Kidney tubule cell (primary cell): ENCODE data around the gene ALDH8A1.

ENCODE experiments used
- DNase-seq: peaks from one replicate; pipeline ENCODE4 v3.0.0-alpha.2; 2018; ENCODE audit warnings: low spot score

The ALDH8A1 gene

DNA sequence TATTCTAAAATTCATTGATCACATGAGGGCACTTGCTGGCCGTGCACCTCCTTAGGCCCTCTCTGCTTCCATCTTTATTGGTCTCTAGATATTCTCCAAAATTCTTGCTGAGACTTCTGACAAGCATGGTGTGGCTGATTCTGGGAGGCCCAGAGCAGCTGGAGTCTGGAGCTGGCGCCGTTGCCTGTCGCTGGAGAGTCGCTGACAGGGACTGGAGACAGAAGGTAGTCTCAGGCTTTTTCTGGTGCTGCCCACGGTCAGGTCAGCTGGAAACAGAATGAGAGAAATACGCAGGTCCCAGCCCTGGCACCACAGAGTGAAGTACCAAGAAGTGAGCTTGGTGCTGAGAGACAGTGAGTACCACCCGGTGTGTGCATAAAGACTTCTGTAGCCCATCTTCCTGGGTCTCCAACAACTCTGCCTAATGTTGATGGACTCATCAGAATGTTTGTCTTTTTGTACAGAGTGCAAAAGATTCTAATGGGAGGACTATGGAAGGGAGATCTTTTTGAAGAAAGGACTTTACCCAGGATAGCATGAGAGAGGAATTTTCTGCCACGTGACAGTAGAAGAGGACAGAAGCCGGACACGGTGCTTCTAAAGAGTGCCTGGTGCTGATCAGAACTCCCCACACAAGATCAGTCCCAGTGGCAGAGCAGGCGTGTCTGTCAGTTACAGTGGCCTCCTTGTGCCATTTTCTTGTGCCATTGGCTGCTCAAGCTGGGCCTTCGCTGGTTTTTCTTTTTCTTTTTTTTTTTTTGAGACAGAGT lies 1.8 kb upstream of the ALDH8A1 start:
- DNase-seq: no peak

- DNase-seq: no peak
These were observed 581 bp upstream of the ALDH8A1 start for GRCh38 chr6:134950482-134950881.

GRCh38 chr6:134948691-134949090 lies 1.2 kb downstream of the ALDH8A1 start:
- DNase-seq: no peak

DNA sequence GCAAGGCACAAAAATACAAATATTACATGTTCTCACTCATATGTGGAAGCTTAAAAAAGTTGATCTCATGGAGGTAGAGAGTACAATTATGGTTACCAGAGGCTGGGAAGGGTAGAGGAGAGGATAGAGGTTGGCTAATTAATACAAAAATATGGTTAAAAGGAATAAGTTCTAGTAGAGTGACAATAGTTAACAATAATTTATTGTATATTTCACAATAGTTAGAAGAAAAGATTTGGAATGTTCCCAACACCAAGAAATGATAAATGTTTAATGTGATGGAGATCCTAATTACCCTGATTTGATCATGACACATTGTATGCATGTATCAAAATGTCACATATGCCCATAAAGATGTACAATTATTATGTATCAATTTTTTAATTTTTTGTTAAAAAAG lies 1.8 kb downstream of the ALDH8A1 start:
- DNase-seq: no peak

GRCh38 chr6:134945045-134945444 lies 4.9 kb downstream of the ALDH8A1 start:
- no peak for DNase-seq

DNA sequence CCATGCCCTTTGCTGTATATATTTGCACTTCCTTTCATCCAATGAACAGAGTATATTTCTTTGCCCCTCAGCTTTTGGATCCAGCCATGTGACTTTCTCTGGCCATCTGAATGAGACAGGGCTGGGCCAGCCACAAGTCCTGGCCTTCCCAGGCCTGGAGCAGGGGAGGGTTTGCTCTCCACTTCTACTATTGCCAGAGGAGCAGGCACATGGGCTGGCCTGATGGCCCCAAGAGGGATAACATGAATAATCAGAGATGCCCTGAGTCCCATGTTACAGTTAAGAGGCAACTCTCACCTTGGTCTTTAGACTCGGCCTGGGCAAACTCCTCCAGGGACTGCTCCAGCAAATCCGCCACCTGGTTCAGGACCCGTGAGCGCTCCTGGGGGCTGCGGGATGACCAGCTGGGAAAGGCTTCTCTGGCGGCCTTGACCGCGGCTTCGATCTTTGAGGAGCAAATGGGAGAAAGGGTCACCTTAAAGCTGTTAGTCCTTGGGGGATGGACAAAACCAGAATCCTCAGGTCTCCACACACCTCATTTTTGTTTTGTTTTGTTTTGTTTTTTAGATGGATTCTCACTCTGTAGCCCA lies 6.3 kb downstream of the ALDH8A1 start:
- DNase-seq: no peak

DNA sequence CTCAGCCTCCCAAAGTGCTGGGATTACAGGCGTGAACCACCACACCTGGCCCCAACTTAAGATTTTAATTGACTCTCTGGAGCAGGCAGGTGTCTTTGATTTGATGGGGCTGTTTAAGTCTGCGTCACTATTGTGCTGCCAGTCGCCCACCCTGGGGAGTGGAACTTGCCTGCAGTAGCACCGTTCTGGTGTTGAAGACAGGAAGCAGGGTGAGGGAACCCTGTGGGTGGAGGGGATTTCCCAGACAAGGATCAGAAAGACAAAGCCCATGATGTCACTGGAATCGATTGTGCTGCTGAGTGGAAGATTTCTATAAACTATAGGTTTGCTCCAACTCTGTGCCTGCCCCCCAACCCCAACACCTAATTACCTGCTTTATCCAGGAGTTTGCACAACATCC lies 11.0 kb downstream of the ALDH8A1 start:
- peak; percentile 50 for DNase-seq

DNA sequence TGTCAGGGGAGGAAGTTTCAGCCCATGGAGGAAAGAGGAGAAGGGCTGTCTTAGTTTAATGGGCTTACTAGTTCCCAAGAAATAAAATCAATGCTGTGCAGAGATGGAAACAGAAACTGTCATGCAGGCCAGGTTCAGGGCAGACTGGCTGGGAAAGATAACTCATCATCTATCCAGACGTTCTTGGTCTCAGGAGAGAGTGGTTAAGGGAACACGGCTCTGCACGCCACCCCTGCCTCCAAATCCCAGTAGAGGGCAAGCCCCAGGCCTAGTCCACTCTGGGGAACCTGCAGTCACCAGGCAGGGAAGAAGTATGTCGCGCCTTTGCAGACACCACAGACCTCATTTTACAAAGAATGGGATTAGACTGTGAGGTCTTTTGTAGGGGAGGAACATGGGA lies 12.5 kb downstream of the ALDH8A1 start:
- peak; percentile 21 for DNase-seq

DNA sequence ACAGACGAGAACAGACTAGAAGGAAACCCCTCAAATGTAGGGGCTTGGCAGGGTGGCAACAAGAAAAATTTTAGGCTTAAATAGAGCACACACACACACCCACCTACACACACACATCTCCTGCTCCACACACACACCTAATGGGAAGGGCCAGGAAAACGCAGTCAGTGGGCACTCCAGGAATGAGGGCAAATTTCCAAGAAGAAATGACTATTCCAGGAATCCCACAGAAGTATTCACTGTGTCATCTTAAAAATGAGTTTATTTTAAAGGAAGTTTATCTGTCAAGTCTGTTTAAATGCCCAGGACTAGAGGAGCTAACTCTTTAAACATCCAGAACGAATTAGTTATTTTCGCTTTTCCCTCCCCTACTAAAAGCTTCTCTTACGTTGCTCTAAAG lies 13.0 kb downstream of the ALDH8A1 start:
- DNase-seq: peak; percentile 88

DNA sequence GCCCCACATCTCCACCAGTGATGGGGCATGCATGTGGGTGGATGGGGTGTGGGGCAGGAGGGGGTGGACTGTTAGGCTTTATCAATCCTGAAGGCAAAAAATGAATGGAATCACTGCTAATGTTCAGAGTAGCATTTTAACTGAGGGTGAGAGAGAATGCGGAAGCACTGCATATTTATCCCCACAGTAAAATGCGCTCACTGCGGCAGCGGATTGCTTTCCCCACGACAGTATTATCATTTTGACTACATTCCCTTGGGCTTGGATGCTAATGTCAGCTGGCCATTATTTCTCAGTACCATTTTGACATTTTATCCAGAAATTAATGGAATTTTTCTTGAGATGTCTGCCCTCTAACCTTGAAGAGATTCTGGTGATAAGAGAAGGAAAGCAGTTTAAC lies 13.4 kb downstream of the ALDH8A1 start:
- no peak for DNase-seq

- peak; percentile 86 for DNase-seq
These were observed 15.0 kb downstream of the ALDH8A1 start for GRCh38 chr6:134934793-134935485.

- DNase-seq: peak; percentile 32
These were observed 17.1 kb downstream of the ALDH8A1 start for GRCh38 chr6:134932535-134933470.

- DNase-seq: no peak
These were observed 17.8 kb downstream of the ALDH8A1 start for GRCh38 chr6:134932098-134932497.

GRCh38 chr6:134930463-134930862 lies 19.4 kb downstream of the ALDH8A1 start:
- no peak for DNase-seq

GRCh38 chr6:134928151-134928900 lies 21.6 kb downstream of the ALDH8A1 start:
- DNase-seq: no peak

DNA sequence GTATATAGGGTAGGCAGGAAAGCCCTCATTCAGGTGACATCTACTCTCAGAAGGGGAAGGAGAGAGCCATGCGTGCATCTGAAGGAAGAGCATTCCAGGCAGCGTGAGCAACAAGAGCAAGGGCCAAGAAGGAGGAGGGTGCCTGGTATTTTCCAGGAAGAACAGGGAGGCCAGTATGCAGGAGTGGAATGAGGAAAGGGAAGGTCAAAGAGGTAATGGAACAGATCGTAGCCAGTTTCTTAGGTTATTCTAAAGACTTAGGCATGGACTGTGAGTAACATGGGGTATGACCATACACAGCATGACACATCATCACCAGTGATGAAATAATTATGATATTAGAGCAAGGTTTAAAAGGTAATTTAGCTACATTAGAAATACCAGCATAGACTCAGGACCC lies 24.1 kb downstream of the ALDH8A1 start:
- peak; percentile 95 for DNase-seq

DNA sequence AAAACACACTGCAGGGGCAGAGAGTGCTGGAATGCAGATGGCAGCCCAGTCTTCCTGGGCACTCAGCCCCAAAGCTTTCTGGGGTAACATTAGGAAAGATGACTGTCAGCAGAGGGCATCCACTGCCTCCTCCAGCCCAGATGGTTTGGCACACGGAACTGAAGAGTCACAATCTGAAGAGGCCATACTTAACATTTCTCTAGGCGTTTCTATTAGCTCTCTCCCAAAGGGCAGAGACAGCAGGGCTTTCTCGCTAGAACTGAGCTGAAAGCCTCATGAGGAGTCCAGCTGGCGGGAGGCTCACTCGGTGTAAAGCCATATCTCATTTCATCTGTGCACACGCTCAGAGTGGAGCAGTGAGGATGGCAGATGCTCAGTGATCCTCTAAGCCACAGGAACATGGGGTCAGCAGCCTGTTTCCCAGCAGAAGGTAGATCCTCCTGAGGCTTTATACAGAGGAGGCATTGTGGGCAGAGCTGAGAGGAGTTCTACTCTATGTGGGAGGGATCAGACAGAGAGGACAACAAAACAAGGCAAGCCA lies 28.1 kb downstream of the ALDH8A1 start:
- DNase-seq: no peak

DNA sequence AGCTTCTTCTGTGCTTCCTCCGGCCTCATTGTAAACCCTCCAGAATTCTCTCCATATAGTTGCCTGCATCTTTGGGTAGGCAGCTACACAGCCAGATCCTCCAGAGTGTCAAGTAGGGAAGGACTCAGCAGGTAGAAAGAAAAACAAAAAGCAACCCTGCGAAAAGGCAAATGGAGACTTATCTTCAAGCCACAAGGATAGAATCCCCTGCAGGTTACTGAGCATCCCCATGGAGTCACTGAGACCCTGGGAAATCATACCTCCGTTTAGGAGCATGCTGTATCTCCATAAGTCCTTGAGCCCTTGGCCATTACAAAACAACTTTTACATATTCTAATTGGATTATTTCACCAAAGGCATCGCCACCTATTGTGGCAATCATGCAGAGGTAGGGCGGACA lies 28.6 kb downstream of the ALDH8A1 start:
- DNase-seq: no peak

GRCh38 chr6:134920422-134920821 lies 29.5 kb downstream of the ALDH8A1 start:
- peak; percentile 60 for DNase-seq

DNA sequence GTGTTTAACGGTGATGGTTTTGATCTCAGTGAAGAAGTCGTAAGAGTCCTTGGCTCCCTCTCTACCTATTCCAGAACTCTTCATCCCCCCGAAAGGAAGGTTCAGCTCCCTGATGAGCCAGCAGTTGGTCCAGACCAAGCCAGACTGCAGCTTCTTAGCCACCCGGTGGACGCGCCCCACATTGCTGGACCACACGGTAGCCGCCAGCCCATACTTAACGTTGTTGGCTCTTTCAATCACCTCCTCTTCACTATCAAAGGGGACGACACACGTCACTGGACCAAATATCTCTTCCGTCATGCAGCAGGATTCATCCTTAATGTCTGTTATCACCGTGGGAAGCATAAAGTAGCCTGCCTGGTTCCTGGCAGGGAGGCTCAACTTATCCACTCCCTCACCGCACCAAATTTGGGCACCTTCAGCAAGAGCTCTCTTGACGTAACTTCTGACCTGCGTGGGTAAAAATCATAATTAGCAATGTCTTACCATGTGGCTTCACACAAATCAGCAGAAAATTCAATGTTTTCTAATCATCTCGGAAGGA lies 31.4 kb downstream of the ALDH8A1 start:
- DNase-seq: no peak

DNA sequence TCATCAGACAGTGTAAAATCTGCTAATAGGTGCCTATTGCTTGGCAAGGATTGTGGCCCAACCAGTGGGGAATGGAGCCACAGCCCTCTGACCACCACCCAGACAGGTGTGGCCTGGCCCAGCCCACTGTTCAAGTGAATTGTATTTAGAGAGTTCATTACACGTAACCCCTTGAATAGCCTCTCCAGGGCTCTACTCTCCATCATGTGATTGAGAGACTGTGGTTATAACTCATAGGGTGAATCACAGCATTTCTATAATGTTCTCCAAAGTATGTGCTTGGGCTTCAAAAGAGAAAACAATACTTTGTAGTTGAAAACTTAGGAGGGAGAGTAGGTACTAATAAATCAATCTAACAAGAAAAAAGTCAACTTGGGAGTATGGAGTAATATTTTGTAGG lies 38.4 kb downstream of the ALDH8A1 start:
- DNase-seq: peak; percentile 90
